Measurements from ENCODE around the gene SEC14L1. TPM values are rescaled to one million over a fixed set of nuclear protein-coding genes. Genes with fewer than 3 reads are reported as not detected.

The SEC14L1 gene
- total RNA-seq, 2 donors from 2014 or later: 89.0 to 105 TPM

- no peak for DNase-seq (ENCODE audit: low spot score)
- no peak for TF ChIP-seq CTCF (IDR thresholded peaks at IDR 0.05)
- Histone ChIP-seq H3K36me3 (no peaks in the 10 kb centered on the region), H3K9me3 (no peaks in the 10 kb centered on the region), H3K27ac (no peak overlapping the region), H3K4me1 (ENCODE audit: control insufficient read depth in 1 of 2, low read depth in 2 of 2) (peaks cover 14 to 27% of the 10 kb centered on the region in 2 donors), H3K4me3 (no peak overlapping the region), H3K27me3 (replicated peaks; ENCODE audit: insufficient read depth) (no peaks in the 10 kb centered on the region)
- no peak for ATAC-seq (ENCODE audit: insufficient number of reproducible peaks, low FRiP score, low read depth)
Measured at GRCh38 chr17:77130525-77130924, 10.2 kb upstream of the SEC14L1 start.

- Histone ChIP-seq H3K4me1 (ENCODE audit: control insufficient read depth in 1 of 2, low read depth in 2 of 2) (peaks cover 14 to 25% of the 10 kb centered on the region in 2 donors), H3K36me3 (no peaks in the 10 kb centered on the region), H3K4me3 (no peak overlapping the region), H3K9me3 (no peaks in the 10 kb centered on the region), H3K27ac (no peak overlapping the region), H3K27me3 (replicated peaks; ENCODE audit: insufficient read depth) (no peaks in the 10 kb centered on the region)
- ATAC-seq (ENCODE audit: insufficient number of reproducible peaks, low FRiP score, low read depth) (no peak), DNase-seq (ENCODE audit: low spot score) (no peak)
- TF ChIP-seq CTCF (IDR thresholded peaks at IDR 0.05): no peak
Measured at GRCh38 chr17:77131904-77132303, 8.9 kb upstream of the SEC14L1 start.

- Histone ChIP-seq H3K27me3 (replicated peaks; ENCODE audit: insufficient read depth) (no peaks in the 10 kb centered on the region), H3K36me3 (no peaks in the 10 kb centered on the region), H3K27ac (no peak overlapping the region), H3K4me1 (ENCODE audit: control insufficient read depth in 1 of 2, low read depth in 2 of 2) (peaks cover 14 to 20% of the 10 kb centered on the region in 2 donors), H3K4me3 (no peak overlapping the region), H3K9me3 (no peaks in the 10 kb centered on the region)
- DNase-seq (ENCODE audit: low spot score) (no peak), ATAC-seq (ENCODE audit: insufficient number of reproducible peaks, low FRiP score, low read depth) (no peak)
- TF ChIP-seq CTCF (IDR thresholded peaks at IDR 0.05): no peak
Measured at GRCh38 chr17:77132411-77133086, 8.2 kb upstream of the SEC14L1 start.

- Histone ChIP-seq H3K4me3 (no peak overlapping the region), H3K4me1 (ENCODE audit: control insufficient read depth in 1 of 2, low read depth in 2 of 2) (peaks cover 14 to 18% of the 10 kb centered on the region in 2 donors), H3K27ac (no peak overlapping the region), H3K27me3 (replicated peaks; ENCODE audit: insufficient read depth) (no peaks in the 10 kb centered on the region), H3K9me3 (no peaks in the 10 kb centered on the region), H3K36me3 (no peaks in the 10 kb centered on the region)
- ATAC-seq (ENCODE audit: insufficient number of reproducible peaks, low FRiP score, low read depth) (no peak), DNase-seq (ENCODE audit: low spot score) (no peak)
- TF ChIP-seq CTCF (IDR thresholded peaks at IDR 0.05): no peak
Measured at GRCh38 chr17:77133087-77133638, 7.6 kb upstream of the SEC14L1 start.

GRCh38 chr17:77136420-77136767 lies 4.4 kb upstream of the SEC14L1 start:
- TF ChIP-seq CTCF (IDR thresholded peaks at IDR 0.05): no peak

More at GRCh38 chr17:77136420-77136767, 4.4 kb upstream of the SEC14L1 start:
- H3K4me1 ChIP-seq (ENCODE audit: control insufficient read depth in 1 of 2, low read depth in 2 of 2): peaks cover 0 to 8% of the 10 kb centered on the region in 2 donors
- H3K36me3 ChIP-seq: no peaks in the 10 kb centered on the region
- no peak overlapping the region for H3K27ac ChIP-seq
- ATAC-seq (ENCODE audit: insufficient number of reproducible peaks, low FRiP score, low read depth) (no peak), DNase-seq (ENCODE audit: low spot score) (no peak)
- H3K9me3 ChIP-seq: no peaks in the 10 kb centered on the region
- no peaks in the 10 kb centered on the region for H3K27me3 ChIP-seq (replicated peaks; ENCODE audit: insufficient read depth)
- H3K4me3 ChIP-seq: no peak overlapping the region
